ENCODE measurements around the gene CHRNA7.

The CHRNA7 gene

DNA sequence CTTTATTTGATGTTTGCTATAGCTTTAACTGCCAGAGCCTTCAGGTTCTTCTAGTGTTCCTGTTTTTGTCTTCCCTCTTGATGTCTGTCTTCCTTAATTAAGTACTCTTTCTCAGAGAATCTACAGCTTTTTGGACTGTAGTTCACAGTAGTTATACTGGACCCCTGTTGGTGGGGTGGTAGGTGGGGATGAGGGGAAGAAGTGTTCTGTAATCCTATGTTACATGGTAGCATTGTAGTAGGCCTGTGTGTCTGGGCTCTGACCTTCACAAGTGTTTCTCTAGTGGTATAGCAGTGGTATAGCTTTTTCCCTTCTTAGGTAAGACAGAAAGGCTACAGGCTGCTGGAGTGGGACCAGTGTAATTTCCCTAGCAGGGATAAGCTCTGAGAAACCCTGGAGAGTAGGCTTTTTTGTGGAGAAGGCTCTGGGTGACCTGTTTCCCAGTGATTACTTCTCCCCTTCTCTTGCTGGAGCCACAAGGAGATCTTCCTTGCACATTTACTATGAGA lies 59.6 kb downstream of the CHRNA7 start:
- no peak overlapping the region for H3K27ac ChIP-seq (ENCODE audit: low read length)
- H3K9me3 ChIP-seq (ENCODE audit: control insufficient read depth in 1 of 2, low read length in 2 of 2) = peaks cover 0 to 9% of the 10 kb centered on the region in 2 donors
- no peak overlapping the region for H3K4me3 ChIP-seq (ENCODE audit: low read depth in 1 of 2, low read length in 2 of 2)
- no peaks in the 10 kb centered on the region for H3K27me3 ChIP-seq (ENCODE audit: low read depth, low read length)
- no peaks in the 10 kb centered on the region for H3K36me3 ChIP-seq (ENCODE audit: control insufficient read depth in 1 of 2, insufficient read depth in 2 of 2, low read length in 2 of 2)
- no peaks in the 10 kb centered on the region for H3K4me1 ChIP-seq (ENCODE audit: control insufficient read depth in 1 of 2, insufficient read depth in 2 of 2, low read length in 2 of 2)

DNA sequence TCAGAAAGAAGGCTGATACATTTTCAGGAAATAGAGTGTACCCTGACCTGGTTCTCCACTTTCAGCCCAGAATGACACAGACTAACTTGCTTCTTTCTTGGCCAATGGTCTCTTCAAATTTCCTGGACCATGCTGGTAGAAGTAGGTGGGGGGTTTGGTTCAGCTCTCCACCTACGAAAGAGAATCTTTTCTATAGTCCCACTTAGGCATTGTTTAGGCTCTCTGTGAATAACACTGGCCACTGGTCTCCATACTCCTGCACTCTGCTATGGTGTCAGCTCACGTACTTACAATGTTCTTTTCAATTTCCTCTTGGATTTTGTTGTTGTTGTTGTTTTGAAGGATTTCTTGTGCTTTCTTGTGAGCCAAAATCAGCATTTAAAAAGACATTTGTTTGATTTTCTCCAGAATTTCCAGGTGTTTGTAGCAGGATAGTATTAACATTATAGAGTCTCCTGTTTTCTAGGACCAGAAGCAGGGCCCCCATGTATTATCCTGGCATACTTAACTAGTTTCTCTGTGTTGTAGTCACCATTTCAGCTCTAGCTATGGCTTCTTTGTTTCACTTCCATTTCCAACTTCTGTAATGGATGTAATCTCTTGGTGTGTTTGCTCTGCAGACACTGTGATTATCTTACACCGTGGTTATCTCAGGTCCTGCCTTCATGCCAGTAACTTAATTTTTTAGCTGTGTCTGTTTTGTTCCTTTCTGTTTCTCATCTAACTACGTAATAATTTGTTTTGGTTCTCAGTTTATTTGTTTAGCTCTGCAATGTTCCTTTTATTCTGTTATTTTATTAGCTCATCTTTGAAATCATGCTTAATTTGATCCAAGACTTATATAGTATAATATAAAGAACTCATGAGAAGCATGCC lies 61.4 kb downstream of the CHRNA7 start:
- no peaks in the 10 kb centered on the region for H3K27me3 ChIP-seq (ENCODE audit: low read depth, low read length)
- H3K36me3 ChIP-seq (ENCODE audit: control insufficient read depth in 1 of 2, insufficient read depth in 2 of 2, low read length in 2 of 2) = no peaks in the 10 kb centered on the region
- H3K27ac ChIP-seq (ENCODE audit: low read length) = no peak overlapping the region
- peaks cover 0 to 9% of the 10 kb centered on the region in 2 donors for H3K9me3 ChIP-seq (ENCODE audit: control insufficient read depth in 1 of 2, low read length in 2 of 2)
- no peaks in the 10 kb centered on the region for H3K4me1 ChIP-seq (ENCODE audit: control insufficient read depth in 1 of 2, insufficient read depth in 2 of 2, low read length in 2 of 2)
- no peak overlapping the region for H3K4me3 ChIP-seq (ENCODE audit: low read depth in 1 of 2, low read length in 2 of 2)

DNA sequence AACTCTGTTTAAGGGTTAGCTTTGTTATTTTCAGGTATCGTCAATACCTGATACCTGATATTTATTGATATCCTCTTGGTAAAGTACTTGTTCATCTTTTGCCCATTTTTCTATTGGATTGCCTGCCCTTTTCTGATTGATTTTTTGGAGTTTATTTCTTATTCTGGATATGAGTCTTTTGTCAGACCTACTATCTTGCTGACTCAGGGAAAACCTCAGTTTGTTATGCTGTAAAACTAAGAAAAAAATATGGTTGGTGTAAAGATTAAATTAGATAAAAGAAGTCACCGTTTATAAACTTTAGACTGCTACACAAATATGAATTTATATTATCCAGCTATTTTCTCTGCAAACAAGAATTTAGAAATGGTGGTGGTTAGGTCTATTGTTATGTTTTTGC lies 65.9 kb downstream of the CHRNA7 start:
- Histone ChIP-seq H3K4me3 (ENCODE audit: low read depth in 1 of 2, low read length in 2 of 2) (no peak overlapping the region), H3K36me3 (ENCODE audit: control insufficient read depth in 1 of 2, insufficient read depth in 2 of 2, low read length in 2 of 2) (no peaks in the 10 kb centered on the region), H3K9me3 (ENCODE audit: control insufficient read depth in 1 of 2, low read length in 2 of 2) (no peaks in the 10 kb centered on the region), H3K27ac (ENCODE audit: low read length) (no peak overlapping the region), H3K4me1 (ENCODE audit: control insufficient read depth in 1 of 2, insufficient read depth in 2 of 2, low read length in 2 of 2) (no peaks in the 10 kb centered on the region), H3K27me3 (ENCODE audit: low read depth, low read length) (no peaks in the 10 kb centered on the region)

DNA sequence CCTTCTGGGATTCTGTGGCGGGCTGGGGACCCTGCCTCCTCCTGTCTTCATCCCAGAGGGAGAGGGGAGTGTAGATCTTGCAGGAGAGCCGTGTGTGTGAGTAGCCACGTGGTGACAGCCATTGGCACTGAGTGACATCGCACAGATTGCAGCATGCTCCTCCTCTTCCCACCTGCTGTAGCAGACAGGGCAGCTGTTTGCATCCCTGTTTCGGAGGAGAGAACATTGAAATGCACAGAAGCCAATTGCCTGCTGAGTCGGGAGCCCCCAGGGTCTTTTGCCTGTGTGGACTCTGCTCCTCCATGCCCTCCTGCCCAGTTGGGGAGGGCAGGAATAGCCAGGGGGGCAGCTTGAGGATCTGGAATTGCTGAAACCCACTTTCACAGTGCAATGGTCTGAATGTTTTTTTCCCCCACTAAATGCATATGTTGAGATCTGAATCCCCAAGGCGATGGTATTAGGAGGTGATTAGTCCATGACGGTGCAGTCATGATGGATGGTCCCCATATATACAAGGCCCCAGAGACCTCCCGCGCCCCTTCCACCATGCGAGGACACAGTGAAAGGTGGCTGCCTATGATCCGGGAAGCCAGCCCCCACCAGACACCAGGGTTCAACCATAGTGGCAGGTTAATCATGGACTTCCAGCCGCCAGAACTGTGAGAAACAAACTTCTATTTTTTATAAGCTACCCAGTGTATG lies 66.8 kb downstream of the CHRNA7 start:
- H3K4me1 ChIP-seq (ENCODE audit: control insufficient read depth in 1 of 2, insufficient read depth in 2 of 2, low read length in 2 of 2) = no peaks in the 10 kb centered on the region
- no peaks in the 10 kb centered on the region for H3K36me3 ChIP-seq (ENCODE audit: control insufficient read depth in 1 of 2, insufficient read depth in 2 of 2, low read length in 2 of 2)
- H3K27me3 ChIP-seq (ENCODE audit: low read depth, low read length) = no peaks in the 10 kb centered on the region
- no peaks in the 10 kb centered on the region for H3K9me3 ChIP-seq (ENCODE audit: control insufficient read depth in 1 of 2, low read length in 2 of 2)
- no peak overlapping the region for H3K4me3 ChIP-seq (ENCODE audit: low read depth in 1 of 2, low read length in 2 of 2)
- H3K27ac ChIP-seq (ENCODE audit: low read length) = no peak overlapping the region

DNA sequence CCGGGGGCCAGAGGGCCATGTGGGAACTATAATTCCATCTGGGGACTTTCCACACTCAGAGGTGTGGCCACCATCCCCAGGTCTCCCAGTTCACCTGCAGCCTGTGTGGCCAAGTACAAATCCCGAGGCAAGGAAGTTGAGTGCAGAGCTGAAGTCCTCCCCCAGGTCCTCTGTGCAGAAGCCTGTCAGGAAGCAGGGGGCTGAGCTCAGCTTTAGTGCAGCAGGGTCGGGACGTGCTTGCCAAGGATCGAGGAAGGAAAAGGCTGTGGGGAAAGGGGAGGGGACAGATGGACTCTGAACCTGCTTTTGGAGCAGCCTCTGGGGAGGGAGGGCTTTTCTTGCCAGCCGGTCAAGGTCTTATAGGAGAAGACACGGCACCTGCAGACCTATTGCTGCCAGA lies 67.7 kb downstream of the CHRNA7 start:
- Histone ChIP-seq H3K9me3 (ENCODE audit: control insufficient read depth in 1 of 2, low read length in 2 of 2) (no peaks in the 10 kb centered on the region), H3K27ac (ENCODE audit: low read length) (no peak overlapping the region), H3K4me1 (ENCODE audit: control insufficient read depth in 1 of 2, insufficient read depth in 2 of 2, low read length in 2 of 2) (no peaks in the 10 kb centered on the region), H3K4me3 (ENCODE audit: low read depth in 1 of 2, low read length in 2 of 2) (no peak overlapping the region), H3K27me3 (ENCODE audit: low read depth, low read length) (no peaks in the 10 kb centered on the region), H3K36me3 (ENCODE audit: control insufficient read depth in 1 of 2, insufficient read depth in 2 of 2, low read length in 2 of 2) (no peaks in the 10 kb centered on the region)

DNA sequence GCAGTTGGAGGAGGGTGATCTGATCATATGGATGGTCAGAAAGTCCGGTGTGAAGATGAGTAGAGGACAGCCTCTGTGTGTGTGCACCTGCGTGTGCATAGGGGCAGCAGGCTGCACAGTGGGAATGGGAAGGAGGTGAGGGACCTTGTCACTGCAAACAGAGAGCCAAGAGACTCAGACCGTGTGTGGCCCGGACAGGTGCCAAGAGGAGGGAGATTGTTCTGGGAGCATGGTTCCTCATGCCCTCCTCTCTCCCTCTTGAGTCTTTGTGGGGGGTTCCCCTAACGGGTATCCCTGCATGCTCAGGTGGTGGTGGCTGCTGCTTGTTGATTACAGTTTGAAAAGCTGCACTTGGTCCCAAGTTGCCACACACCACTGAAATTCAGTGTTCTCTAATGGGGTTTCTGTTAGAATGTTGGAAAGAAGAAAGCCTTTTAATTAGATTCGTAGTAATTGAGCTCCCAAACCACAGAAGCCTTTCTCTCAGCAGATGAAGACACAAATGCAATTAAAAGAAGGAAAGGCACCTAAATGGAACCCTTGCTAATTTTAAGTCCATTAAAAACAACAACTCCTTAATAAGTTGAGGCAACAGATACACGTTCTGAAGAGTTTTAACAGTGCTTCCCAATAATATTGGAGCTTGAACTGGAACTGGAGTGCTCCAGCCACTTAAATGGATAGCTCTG lies 68.9 kb downstream of the CHRNA7 start:
- Histone ChIP-seq H3K36me3 (ENCODE audit: control insufficient read depth in 1 of 2, insufficient read depth in 2 of 2, low read length in 2 of 2) (no peaks in the 10 kb centered on the region), H3K27me3 (ENCODE audit: low read depth, low read length) (no peaks in the 10 kb centered on the region), H3K4me3 (ENCODE audit: low read depth in 1 of 2, low read length in 2 of 2) (no peak overlapping the region), H3K27ac (ENCODE audit: low read length) (no peak overlapping the region), H3K4me1 (ENCODE audit: control insufficient read depth in 1 of 2, insufficient read depth in 2 of 2, low read length in 2 of 2) (no peaks in the 10 kb centered on the region), H3K9me3 (ENCODE audit: control insufficient read depth in 1 of 2, low read length in 2 of 2) (no peaks in the 10 kb centered on the region)

DNA sequence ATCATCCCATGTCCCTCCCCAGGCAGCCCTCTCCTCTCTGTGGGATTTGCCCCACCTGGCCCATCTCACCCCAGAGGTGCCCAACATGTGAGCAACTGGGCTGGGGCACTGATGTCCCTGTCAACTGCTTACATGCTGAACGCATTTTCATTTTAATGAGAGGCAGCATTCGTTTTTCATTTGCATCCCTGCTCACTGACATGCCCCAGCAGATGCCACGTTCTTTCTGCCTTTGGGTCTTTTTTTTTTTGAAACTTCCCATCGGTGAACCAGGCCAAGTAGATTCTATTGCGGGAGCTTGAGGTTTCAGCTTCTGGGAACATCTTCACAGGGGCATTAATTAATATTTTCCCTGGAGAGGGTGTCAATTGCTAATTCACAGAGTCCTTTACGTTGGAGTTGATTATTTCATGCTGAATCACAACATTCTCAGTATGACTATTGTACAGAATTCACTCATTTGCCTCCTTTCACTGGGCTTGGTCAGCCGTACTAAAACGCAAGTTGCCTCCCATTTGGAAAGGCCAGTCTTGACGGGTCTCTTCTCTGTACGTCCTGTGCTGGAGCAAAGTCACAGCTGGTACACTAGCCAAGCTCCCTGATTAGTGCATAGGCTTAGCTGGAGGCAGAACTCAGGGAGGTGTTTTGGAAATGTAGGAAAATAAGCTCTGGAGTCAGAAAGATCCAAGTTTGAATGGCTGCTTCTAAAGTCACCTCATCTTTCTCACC lies 69.8 kb downstream of the CHRNA7 start:
- Histone ChIP-seq H3K4me1 (ENCODE audit: control insufficient read depth in 1 of 2, insufficient read depth in 2 of 2, low read length in 2 of 2) (no peaks in the 10 kb centered on the region), H3K36me3 (ENCODE audit: control insufficient read depth in 1 of 2, insufficient read depth in 2 of 2, low read length in 2 of 2) (no peaks in the 10 kb centered on the region), H3K27ac (ENCODE audit: low read length) (no peak overlapping the region), H3K4me3 (ENCODE audit: low read depth in 1 of 2, low read length in 2 of 2) (no peak overlapping the region), H3K27me3 (ENCODE audit: low read depth, low read length) (no peaks in the 10 kb centered on the region), H3K9me3 (ENCODE audit: control insufficient read depth in 1 of 2, low read length in 2 of 2) (no peaks in the 10 kb centered on the region)

DNA sequence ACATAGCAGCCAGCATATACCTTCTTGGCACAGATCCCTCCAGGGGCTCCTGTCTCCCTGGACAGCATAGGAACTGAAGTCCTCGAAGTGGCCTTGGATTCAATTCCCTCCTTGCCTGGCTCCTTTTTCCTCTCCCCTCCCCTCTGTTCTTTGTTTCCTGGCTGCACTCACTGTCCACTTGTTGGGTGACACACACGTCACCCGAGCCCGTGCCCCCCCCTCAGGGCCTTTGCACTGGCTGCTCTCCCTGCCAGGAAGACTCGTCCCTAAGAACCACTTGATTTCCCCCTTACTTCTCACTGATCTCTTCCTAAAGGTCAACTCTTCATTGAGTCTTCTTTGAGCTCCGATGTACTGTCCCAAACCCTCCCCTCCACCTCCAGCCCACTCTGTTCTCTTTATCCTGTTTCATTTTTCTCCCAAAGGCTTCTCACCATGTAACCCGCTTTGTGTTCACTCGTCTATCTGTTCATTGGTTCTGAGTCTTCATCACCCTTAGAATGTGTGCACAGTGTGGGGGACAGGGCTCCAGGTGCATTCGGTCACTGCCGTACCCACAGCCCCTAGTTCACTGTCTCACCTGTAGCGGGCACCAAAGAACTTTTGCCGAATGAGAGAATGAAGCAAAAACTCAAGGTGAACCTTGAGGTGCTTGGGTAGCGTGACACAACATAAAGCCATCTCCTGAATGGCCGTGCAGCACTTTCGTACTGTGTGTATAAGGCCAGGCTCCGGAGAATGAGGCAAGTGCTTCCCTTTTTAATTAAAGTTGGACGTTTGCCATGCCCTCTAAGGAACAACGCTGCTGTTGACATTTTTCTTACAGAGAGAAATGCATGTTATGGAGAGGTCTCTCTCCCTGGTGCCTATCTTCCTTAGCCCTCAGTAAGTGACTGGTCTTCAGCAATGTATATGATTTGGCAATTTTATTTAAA lies 74.0 kb downstream of the CHRNA7 start:
- Histone ChIP-seq H3K27me3 (ENCODE audit: low read depth, low read length) (no peaks in the 10 kb centered on the region), H3K4me3 (ENCODE audit: low read depth in 1 of 2, low read length in 2 of 2) (no peak overlapping the region), H3K4me1 (ENCODE audit: control insufficient read depth in 1 of 2, insufficient read depth in 2 of 2, low read length in 2 of 2) (no peaks in the 10 kb centered on the region), H3K36me3 (ENCODE audit: control insufficient read depth in 1 of 2, insufficient read depth in 2 of 2, low read length in 2 of 2) (no peaks in the 10 kb centered on the region), H3K27ac (ENCODE audit: low read length) (no peak overlapping the region), H3K9me3 (ENCODE audit: control insufficient read depth in 1 of 2, low read length in 2 of 2) (no peaks in the 10 kb centered on the region)

DNA sequence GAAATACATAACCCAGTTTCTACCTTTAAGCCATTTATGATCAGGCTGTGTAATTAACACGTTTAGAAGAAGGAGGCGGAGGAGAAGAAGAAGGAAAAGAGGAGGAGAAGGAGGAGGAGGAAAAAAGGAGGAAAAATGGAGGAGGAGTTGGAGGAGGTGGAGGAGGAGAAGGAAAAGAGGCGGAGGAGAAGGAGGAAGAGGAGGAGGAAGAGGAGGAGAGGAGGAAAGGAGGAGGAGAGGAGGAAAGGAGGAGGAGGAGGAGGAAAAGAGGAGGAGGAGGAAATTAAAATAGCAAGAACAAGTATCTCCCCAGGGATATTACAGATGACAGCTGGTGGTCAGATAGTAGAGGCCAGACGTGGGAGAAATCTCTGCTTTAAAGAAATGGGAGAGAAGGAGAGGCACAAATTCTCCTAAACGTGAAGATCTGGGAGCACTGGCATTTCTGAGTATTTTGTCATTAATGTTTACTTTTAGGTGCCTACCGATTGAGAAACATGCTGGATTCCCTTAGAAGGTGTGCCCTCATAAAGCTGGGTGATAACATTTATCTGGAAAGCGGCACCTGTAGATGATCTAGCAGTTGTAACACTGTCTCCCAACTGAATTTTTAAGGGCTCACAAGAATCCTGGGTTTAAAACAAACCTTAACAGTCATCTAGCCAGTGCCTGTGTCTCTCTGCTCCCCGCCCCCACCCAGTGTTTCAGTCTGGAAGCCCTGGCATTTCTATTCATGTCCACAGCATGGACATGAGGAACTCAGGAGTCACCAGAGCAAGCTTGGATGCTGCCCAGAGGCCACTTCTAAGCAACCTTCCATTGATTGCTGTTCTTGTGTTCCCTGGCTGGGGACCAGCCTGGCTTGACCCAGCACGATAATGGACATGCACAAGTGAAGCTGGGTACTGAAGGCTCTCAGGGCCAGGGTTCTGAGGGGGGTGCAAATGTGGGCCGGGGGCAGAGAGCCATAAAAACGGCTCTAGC lies 75.2 kb downstream of the CHRNA7 start:
- H3K36me3 ChIP-seq (ENCODE audit: control insufficient read depth in 1 of 2, insufficient read depth in 2 of 2, low read length in 2 of 2) = no peaks in the 10 kb centered on the region
- no peaks in the 10 kb centered on the region for H3K9me3 ChIP-seq (ENCODE audit: control insufficient read depth in 1 of 2, low read length in 2 of 2)
- H3K27me3 ChIP-seq (ENCODE audit: low read depth, low read length) = no peaks in the 10 kb centered on the region
- no peaks in the 10 kb centered on the region for H3K4me1 ChIP-seq (ENCODE audit: control insufficient read depth in 1 of 2, insufficient read depth in 2 of 2, low read length in 2 of 2)
- H3K4me3 ChIP-seq (ENCODE audit: low read depth in 1 of 2, low read length in 2 of 2) = no peak overlapping the region
- H3K27ac ChIP-seq (ENCODE audit: low read length) = no peak overlapping the region
